ENCODE results near the gene GABPB1. TPM values are rescaled to one million over a fixed set of nuclear protein-coding genes. Genes with fewer than 3 reads are reported as not detected.

GABPB1 gene
- total RNA-seq, 3 donors from 2014 or later (not counting 1 experiment from before 2014, with no cell fraction given): 20.8 to 30.8 (median 26.3) TPM

GRCh38 chr15:50250760-50251394, 104.1 kb downstream of the GABPB1 start:
- Histone ChIP-seq H3K27me3 (ENCODE audit: control insufficient read depth, insufficient read depth, low read length) (no peaks in the 10 kb centered on the region), H3K4me1 (ENCODE audit: control insufficient read depth, insufficient read depth, low read length) (peaks cover 17% of the 10 kb centered on the region), H3K4me3 (ENCODE audit: low read length) (no peak overlapping the region), H3K36me3 (ENCODE audit: control insufficient read depth, insufficient read depth, low read length) (no peaks in the 10 kb centered on the region), H3K9me3 (ENCODE audit: control insufficient read depth, insufficient read depth, low read length) (no peaks in the 10 kb centered on the region), H3K27ac (ENCODE audit: low read length) (no peak overlapping the region)
- 82% methylated on average over 5 of the region's 6 CpGs for WGBS (ENCODE audit: insufficient coverage)
- no peaks in the 10 kb centered on the region for H3K9me3 Mint-ChIP-seq
- no peak overlapping the region for H3K4me3 Mint-ChIP-seq
- DNase-seq (no peak), ATAC-seq (no peak)
- no peaks in the 10 kb centered on the region for H3K27me3 Mint-ChIP-seq (ENCODE audit: low read depth in 2 of 2)
- peaks cover 16 to 18% of the 10 kb centered on the region in 2 donors for H3K4me1 Mint-ChIP-seq
- intact Hi-C loops (cut with micrococcal nuclease): no loop called here
- no peaks in the 10 kb centered on the region for H3K36me3 Mint-ChIP-seq
- TF ChIP-seq CTCF (IDR thresholded peaks at IDR 0.05): no peak
- H3K27ac Mint-ChIP-seq: no peak overlapping the region

DNA sequence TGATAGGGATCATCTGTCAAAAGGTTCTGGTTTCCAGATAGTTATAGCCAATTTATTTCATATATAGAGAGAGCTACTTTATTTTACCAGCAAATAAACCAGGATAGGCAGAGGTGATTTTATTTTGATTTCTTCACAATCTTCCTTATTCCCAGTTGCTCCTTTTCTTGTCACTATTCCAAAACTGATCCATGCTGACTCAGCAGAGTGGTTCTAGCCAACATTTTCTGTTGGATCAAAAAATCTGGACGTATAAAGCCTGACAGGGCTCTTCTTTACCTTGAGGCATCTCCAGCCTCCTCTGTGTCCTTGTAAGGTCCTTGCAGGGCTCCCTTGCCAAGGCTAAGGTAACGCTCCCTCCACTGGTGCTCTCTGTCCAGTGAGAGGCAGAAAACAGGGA, 105.3 kb downstream of the GABPB1 start:
- H3K4me1 ChIP-seq (ENCODE audit: control insufficient read depth, insufficient read depth, low read length): peaks cover 17% of the 10 kb centered on the region
- no peak for ATAC-seq
- Mint-ChIP-seq H3K4me3 (no peak overlapping the region), H3K27ac (no peak overlapping the region), H3K9me3 (no peaks in the 10 kb centered on the region), H3K4me1 (peaks cover 16 to 18% of the 10 kb centered on the region in 2 donors), H3K36me3 (no peaks in the 10 kb centered on the region), H3K27me3 (ENCODE audit: low read depth in 2 of 2) (no peaks in the 10 kb centered on the region)
- no peak overlapping the region for H3K4me3 ChIP-seq (ENCODE audit: low read length)
- H3K27me3 ChIP-seq (ENCODE audit: control insufficient read depth, insufficient read depth, low read length): no peaks in the 10 kb centered on the region
- H3K27ac ChIP-seq (ENCODE audit: low read length): no peak overlapping the region
- H3K9me3 ChIP-seq (ENCODE audit: control insufficient read depth, insufficient read depth, low read length): no peaks in the 10 kb centered on the region
- intact Hi-C loops (cut with micrococcal nuclease): no loop called here
- 92% methylated on average over 2 of the region's 2 CpGs for WGBS (ENCODE audit: insufficient coverage)
- no peak for DNase-seq
- H3K36me3 ChIP-seq (ENCODE audit: control insufficient read depth, insufficient read depth, low read length): no peaks in the 10 kb centered on the region
- TF ChIP-seq CTCF (IDR thresholded peaks at IDR 0.05): no peak

GRCh38 chr15:50248994-50249582, 105.9 kb downstream of the GABPB1 start:
- H3K27ac ChIP-seq (ENCODE audit: low read length): no peak overlapping the region
- Mint-ChIP-seq H3K27me3 (ENCODE audit: low read depth in 2 of 2) (no peaks in the 10 kb centered on the region), H3K9me3 (no peaks in the 10 kb centered on the region), H3K4me1 (peaks cover 16 to 18% of the 10 kb centered on the region in 2 donors), H3K4me3 (no peak overlapping the region), H3K27ac (peak overlapping the region in 1 of 2 donors; percentile 46), H3K36me3 (no peaks in the 10 kb centered on the region)
- 49% methylated on average over 4 of the region's 4 CpGs for WGBS (ENCODE audit: insufficient coverage)
- H3K4me3 ChIP-seq (ENCODE audit: low read length): no peak overlapping the region
- ATAC-seq (no peak), DNase-seq (no peak)
- H3K9me3 ChIP-seq (ENCODE audit: control insufficient read depth, insufficient read depth, low read length): no peaks in the 10 kb centered on the region
- TF ChIP-seq CTCF (IDR thresholded peaks at IDR 0.05): no peak
- H3K36me3 ChIP-seq (ENCODE audit: control insufficient read depth, insufficient read depth, low read length): no peaks in the 10 kb centered on the region
- intact Hi-C loops (cut with micrococcal nuclease): no loop called here
- no peaks in the 10 kb centered on the region for H3K27me3 ChIP-seq (ENCODE audit: control insufficient read depth, insufficient read depth, low read length)
- H3K4me1 ChIP-seq (ENCODE audit: control insufficient read depth, insufficient read depth, low read length): peaks cover 17% of the 10 kb centered on the region

Measured in natural killer cell (primary cell).